NCI-H748 treated with DMSO at 0.1 percent for 48 hours (cell line): ENCODE data around the gene AASDH.

Experiments used
- DNase-seq: peaks from one replicate; lab custom pipeline; 2025; lab: John Stamatoyannopoulos, UW

AASDH gene

GRCh38 chr4:56316011-56316650 lies 71.2 kb downstream of the AASDH start:
- DNase-seq: no peak

GRCh38 chr4:56315543-56315942 lies 71.7 kb downstream of the AASDH start:
- DNase-seq: no peak

- DNase-seq: no peak
Observed at GRCh38 chr4:56315041-56315440, 72.2 kb downstream of the AASDH start.

- DNase-seq: no peak
Observed at GRCh38 chr4:56314207-56314915, 72.9 kb downstream of the AASDH start.

GRCh38 chr4:56313132-56313531 lies 74.2 kb downstream of the AASDH start:
- no peak for DNase-seq

GRCh38 chr4:56311299-56311975 lies 75.9 kb downstream of the AASDH start:
- no peak for DNase-seq

- DNase-seq: no peak
Observed at GRCh38 chr4:56310401-56311125, 76.7 kb downstream of the AASDH start.

- DNase-seq: no peak
Observed at GRCh38 chr4:56308384-56308783, 78.9 kb downstream of the AASDH start.

- no peak for DNase-seq
Observed at GRCh38 chr4:56307423-56307822, 79.9 kb downstream of the AASDH start.

- DNase-seq: no peak
Observed at GRCh38 chr4:56305390-56305789, 81.9 kb downstream of the AASDH start.

- DNase-seq: no peak
Observed at GRCh38 chr4:56303921-56304320, 83.4 kb downstream of the AASDH start.

GRCh38 chr4:56302760-56303159 lies 84.5 kb downstream of the AASDH start:
- no peak for DNase-seq

- no peak for DNase-seq
Observed at GRCh38 chr4:56301997-56302496, 85.2 kb downstream of the AASDH start.

- DNase-seq: peak; percentile 9
Observed at GRCh38 chr4:56301181-56301996, 85.9 kb downstream of the AASDH start.

- no peak for DNase-seq
Observed at GRCh38 chr4:56298236-56298635, 89.1 kb downstream of the AASDH start.

GRCh38 chr4:56297776-56298175 lies 89.5 kb downstream of the AASDH start:
- no peak for DNase-seq

GRCh38 chr4:56296526-56296925 lies 90.8 kb downstream of the AASDH start:
- DNase-seq: no peak

GRCh38 chr4:56293121-56293520 lies 94.2 kb downstream of the AASDH start:
- DNase-seq: no peak

GRCh38 chr4:56289934-56290333 lies 97.4 kb downstream of the AASDH start:
- DNase-seq: no peak

GRCh38 chr4:56288663-56289062 lies 98.6 kb downstream of the AASDH start:
- DNase-seq: no peak
